Neural progenitor cell (in vitro differentiated cells): ENCODE measurements around the gene FYN. TPM values are rescaled to one million over a fixed set of nuclear protein-coding genes. Genes with fewer than 3 reads are reported as not detected.

Source experiments
- DNase-seq: peaks from one replicate; pipeline ENCODE4 v3.0.0-alpha.2; 2016; ENCODE audit warnings: low spot score
- H2AFZ ChIP-seq: fragments of 200-600 bp; sonication (generic); replicated peaks from 2 replicates; pipeline ENCODE4 v1.6.1; 2016; ENCODE audit warnings: antibody characterized with exemption
- H3F3A ChIP-seq: fragments of 200-600 bp; sonication (generic); 2 replicates; pipeline ENCODE4 v1.6.1; 2016; ENCODE audit warnings: antibody characterized with exemption, low read depth
- H3K27ac ChIP-seq: fragments of 200-600 bp; sonication (generic); 2 replicates; pipeline ENCODE4 v1.5.1; 2016; ENCODE audit warnings: mild to moderate bottlenecking
- H3K27me3 ChIP-seq: fragments of 200-600 bp; sonication (generic); 2 replicates; pipeline ENCODE4 v1.6.1; 2016; ENCODE audit warnings: mild to moderate bottlenecking, moderate library complexity
- H3K36me3 ChIP-seq: fragments of 200-600 bp; sonication (generic); 2 replicates; pipeline ENCODE4 v1.5.1; 2016
- H3K4me1 ChIP-seq: fragments of 200-600 bp; sonication (generic); 2 replicates; pipeline ENCODE4 v1.6.1; 2016; ENCODE audit warnings: mixed run types
- H3K4me2 ChIP-seq: fragments of 200-600 bp; sonication (generic); 2 replicates; pipeline ENCODE4 v1.6.1; 2016
- H3K4me3 ChIP-seq: fragments of 200-600 bp; sonication (generic); 2 replicates; pipeline ENCODE4 v1.5.1; 2016
- H3K79me2 ChIP-seq: fragments of 200-600 bp; sonication (generic); 2 replicates; pipeline ENCODE4 v1.6.1; 2016; ENCODE audit warnings: low read depth
- H3K9ac ChIP-seq: fragments of 200-600 bp; sonication (generic); 2 replicates; pipeline ENCODE4 v1.6.1; 2016
- H3K9me3 ChIP-seq: fragments of 200-600 bp; sonication (generic); 2 replicates; pipeline ENCODE4 v1.5.1; 2016; ENCODE audit warnings: low read depth
- H4K20me1 ChIP-seq: fragments of 200-600 bp; sonication (generic); 2 replicates; pipeline ENCODE4 v1.6.1; 2016; ENCODE audit warnings: low read depth
- H3K27ac Mint-ChIP-seq: 3 replicates; pipeline ENCODE4 v1.8.0; 2021; ENCODE audit warnings: mixed read lengths
- H3K27me3 Mint-ChIP-seq: 2 replicates; pipeline ENCODE4 v1.8.0; 2022; ENCODE audit warnings: low read depth, mild to moderate bottlenecking, inconsistent platforms, moderate library complexity, mixed read lengths; ENCODE audit not compliant: insufficient read depth
- H3K36me3 Mint-ChIP-seq: 3 replicates; pipeline ENCODE4 v1.8.0; 2021; ENCODE audit warnings: mixed read lengths
- H3K4me1 Mint-ChIP-seq: 3 replicates; pipeline ENCODE4 v1.8.0; 2021; ENCODE audit warnings: mixed read lengths
- H3K4me3 Mint-ChIP-seq: 3 replicates; pipeline ENCODE4 v1.8.0; 2021; ENCODE audit warnings: mild to moderate bottlenecking, moderate library complexity, mixed read lengths
- H3K9me3 Mint-ChIP-seq: 3 replicates; pipeline ENCODE4 v1.8.0; 2020; ENCODE audit warnings: mixed read lengths
- EZH2 ChIP-seq: fragments of 200-600 bp; sonication (generic); IDR thresholded peaks from 2 replicates; pipeline ENCODE4 v1.6.1; 2017; ENCODE audit warnings: antibody characterized with exemption, mild to moderate bottlenecking, moderate library complexity
- EZH2phosphoT487 ChIP-seq: fragments of 200-600 bp; sonication (generic); IDR thresholded peaks from 2 replicates; pipeline ENCODE4 v1.6.1; 2017; ENCODE audit warnings: antibody characterized with exemption
- total RNA-seq: library from RNA; depleted of rRNA; stranded (reverse); fragments of >200 nt; gene quantifications from 2 replicates; pipeline ENCODE4 v1.2.3, GENCODE V29; 2015; ENCODE audit warnings: low replicate concordance
- TF ChIP-seq, protein P1 (sequence below): fragments of 200-600 bp; sonication (generic); IDR thresholded peaks from 2 replicates; pipeline ENCODE4 v1.5.1; 2017; ENCODE audit warnings: antibody characterized with exemption, mild to moderate bottlenecking

The FYN gene
- total RNA-seq, 1 donor from 2014 or later, result 167 TPM

DNA sequence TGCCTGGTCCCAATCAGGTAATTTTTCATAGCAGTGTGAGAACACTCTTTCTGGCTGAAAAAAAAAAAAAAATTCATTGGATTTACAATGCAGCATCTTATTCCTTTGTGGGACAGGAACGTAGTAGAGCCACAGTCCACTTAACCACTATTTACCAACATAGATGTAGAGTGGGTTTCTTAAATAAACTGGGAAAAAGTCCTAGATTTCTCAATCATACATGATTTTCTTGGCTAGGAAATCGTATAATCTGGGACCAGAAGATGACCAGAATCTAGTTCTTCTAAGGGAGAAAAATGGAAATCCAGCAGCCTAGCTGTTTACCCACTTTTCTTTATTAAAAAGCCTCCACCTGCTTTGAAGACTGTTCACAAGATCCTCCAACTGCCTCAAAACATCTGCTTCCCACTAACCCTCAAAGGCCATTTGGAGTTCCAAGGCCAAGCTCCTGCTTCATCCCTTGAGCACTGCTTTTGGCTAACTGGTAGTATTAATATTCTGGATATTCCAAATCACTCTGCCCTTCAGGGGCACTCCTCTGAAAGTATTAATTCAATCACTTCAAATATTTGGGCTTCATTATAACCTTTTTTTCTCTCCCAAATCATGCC lies 70.4 kb downstream of the FYN start:
- H3K9me3 Mint-ChIP-seq, result no peaks in the 10 kb centered on the region
- H2AFZ ChIP-seq, result no peak overlapping the region
- H3K27ac Mint-ChIP-seq, result no peak overlapping the region

DNA sequence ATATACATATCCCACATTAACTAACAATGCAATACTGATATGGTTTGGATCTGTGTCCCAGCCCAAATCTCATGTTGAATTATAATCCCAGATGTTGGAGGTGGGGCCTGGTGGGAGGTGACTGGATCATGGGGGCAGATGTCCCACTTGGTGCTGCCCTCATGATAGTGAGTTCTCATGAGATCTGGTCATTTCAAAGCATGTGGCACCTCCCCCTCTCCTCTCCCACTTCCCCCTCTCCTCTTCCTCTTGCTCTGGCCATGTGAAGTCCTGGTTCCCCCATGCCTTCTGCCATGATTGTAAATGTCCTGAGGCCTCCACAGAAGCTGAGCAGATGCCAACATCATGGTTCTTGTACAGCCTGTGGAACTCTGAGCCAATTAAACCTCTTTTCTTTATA lies 71.2 kb downstream of the FYN start:
- Mint-ChIP-seq H3K27ac (no peak overlapping the region), H3K27me3 (no peaks in the 10 kb centered on the region), H3K36me3 (peaks cover 13% of the 10 kb centered on the region), H3K4me1 (peaks cover 51% of the 10 kb centered on the region), H3K4me3 (no peak overlapping the region), H3K9me3 (no peaks in the 10 kb centered on the region)
- TF ChIP-seq EZH2, result no peak
- TF ChIP-seq, protein P1, sequence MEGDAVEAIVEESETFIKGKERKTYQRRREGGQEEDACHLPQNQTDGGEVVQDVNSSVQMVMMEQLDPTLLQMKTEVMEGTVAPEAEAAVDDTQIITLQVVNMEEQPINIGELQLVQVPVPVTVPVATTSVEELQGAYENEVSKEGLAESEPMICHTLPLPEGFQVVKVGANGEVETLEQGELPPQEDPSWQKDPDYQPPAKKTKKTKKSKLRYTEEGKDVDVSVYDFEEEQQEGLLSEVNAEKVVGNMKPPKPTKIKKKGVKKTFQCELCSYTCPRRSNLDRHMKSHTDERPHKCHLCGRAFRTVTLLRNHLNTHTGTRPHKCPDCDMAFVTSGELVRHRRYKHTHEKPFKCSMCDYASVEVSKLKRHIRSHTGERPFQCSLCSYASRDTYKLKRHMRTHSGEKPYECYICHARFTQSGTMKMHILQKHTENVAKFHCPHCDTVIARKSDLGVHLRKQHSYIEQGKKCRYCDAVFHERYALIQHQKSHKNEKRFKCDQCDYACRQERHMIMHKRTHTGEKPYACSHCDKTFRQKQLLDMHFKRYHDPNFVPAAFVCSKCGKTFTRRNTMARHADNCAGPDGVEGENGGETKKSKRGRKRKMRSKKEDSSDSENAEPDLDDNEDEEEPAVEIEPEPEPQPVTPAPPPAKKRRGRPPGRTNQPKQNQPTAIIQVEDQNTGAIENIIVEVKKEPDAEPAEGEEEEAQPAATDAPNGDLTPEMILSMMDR, result no peak
- no peak for TF ChIP-seq EZH2phosphoT487
- Histone ChIP-seq H3K79me2 (no peaks in the 10 kb centered on the region), H3K4me1 (peaks cover 16% of the 10 kb centered on the region), H3K36me3 (no peaks in the 10 kb centered on the region), H2AFZ (no peak overlapping the region), H3K27ac (no peak overlapping the region), H3K4me3 (no peak overlapping the region), H3K9ac (no peak overlapping the region), H3K4me2 (no peak overlapping the region), H3K9me3 (no peaks in the 10 kb centered on the region), H3F3A (no peaks in the 10 kb centered on the region), H3K27me3 (no peaks in the 10 kb centered on the region), H4K20me1 (peaks cover 11% of the 10 kb centered on the region)
- no peak for DNase-seq

More for the DNA sequence above, 70.4 kb downstream of the FYN start:
- H3K4me2 ChIP-seq, result no peak overlapping the region
- no peaks in the 10 kb centered on the region for H3K27me3 ChIP-seq
- peaks cover 54% of the 10 kb centered on the region for H3K4me1 Mint-ChIP-seq
- H3F3A ChIP-seq, result no peaks in the 10 kb centered on the region
- H3K4me3 ChIP-seq, result no peak overlapping the region
- H3K27ac ChIP-seq, result no peak overlapping the region
- no peak overlapping the region for H3K9ac ChIP-seq
- no peak for DNase-seq
- TF ChIP-seq EZH2, result no peak
- TF ChIP-seq, protein P1, result no peak
- TF ChIP-seq EZH2phosphoT487, result no peak
- H3K36me3 Mint-ChIP-seq, result peaks cover 13% of the 10 kb centered on the region
- H4K20me1 ChIP-seq, result peaks cover 13% of the 10 kb centered on the region
- peaks cover 16% of the 10 kb centered on the region for H3K4me1 ChIP-seq
- H3K79me2 ChIP-seq, result no peaks in the 10 kb centered on the region
- no peaks in the 10 kb centered on the region for H3K9me3 ChIP-seq
- H3K36me3 ChIP-seq, result no peaks in the 10 kb centered on the region
- no peaks in the 10 kb centered on the region for H3K27me3 Mint-ChIP-seq
- H3K4me3 Mint-ChIP-seq, result no peak overlapping the region

DNA sequence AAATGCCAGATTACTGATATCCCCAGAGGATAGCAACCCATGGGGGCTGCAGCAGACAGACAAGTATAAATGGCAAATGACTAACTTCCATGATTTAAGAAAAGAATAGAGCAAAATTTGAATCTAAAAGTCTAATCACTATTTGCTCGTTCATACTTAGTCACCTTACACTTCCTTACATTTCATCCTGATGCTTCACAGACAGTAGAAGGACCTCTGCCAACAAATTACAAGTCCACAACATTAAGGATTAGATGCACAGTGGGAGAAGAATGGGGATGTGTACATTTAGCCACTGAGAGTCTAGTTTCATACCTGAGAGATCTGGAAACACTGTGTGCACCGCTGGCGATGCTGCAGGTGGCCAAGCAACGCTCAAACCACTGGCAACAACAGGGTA lies 72.4 kb downstream of the FYN start:
- TF ChIP-seq, protein P1, result no peak
- TF ChIP-seq EZH2phosphoT487 (no peak), EZH2 (no peak)

More for the DNA sequence above, 72.4 kb downstream of the FYN start:
- H3K27ac ChIP-seq, result no peak overlapping the region
- no peak overlapping the region for H3K9ac ChIP-seq
- H3K4me2 ChIP-seq, result no peak overlapping the region
- no peaks in the 10 kb centered on the region for H3F3A ChIP-seq
- no peaks in the 10 kb centered on the region for H3K36me3 ChIP-seq
- peaks cover 7% of the 10 kb centered on the region for H3K79me2 ChIP-seq
- H3K27me3 ChIP-seq, result no peaks in the 10 kb centered on the region
- H3K27ac Mint-ChIP-seq, result no peak overlapping the region
- peaks cover 11% of the 10 kb centered on the region for H4K20me1 ChIP-seq
- no peaks in the 10 kb centered on the region for H3K27me3 Mint-ChIP-seq
- H2AFZ ChIP-seq, result no peak overlapping the region
- H3K4me3 ChIP-seq, result no peak overlapping the region
- H3K9me3 ChIP-seq, result no peaks in the 10 kb centered on the region
- no peaks in the 10 kb centered on the region for H3K9me3 Mint-ChIP-seq
- peaks cover 13% of the 10 kb centered on the region for H3K36me3 Mint-ChIP-seq
- peaks cover 41% of the 10 kb centered on the region for H3K4me1 Mint-ChIP-seq
- no peak overlapping the region for H3K4me3 Mint-ChIP-seq
- DNase-seq, result no peak
- H3K4me1 ChIP-seq, result peaks cover 9% of the 10 kb centered on the region
